Effector memory CD8-positive, alpha-beta T cell (primary cell): ENCODE results near the gene CLRN3.

ENCODE experiments used
- ATAC-seq: fragments of 150-1000 bp; cut with Tn5 transposase; replicated peaks from 2 replicates; pipeline ENCODE4 v1.10.0; 2021; ENCODE audit warnings: mild to moderate bottlenecking, moderate library complexity
- DNase-seq, 3 experiments: peaks; one replicate each; pipeline ENCODE4 v3.0.0; 2021
- H3K27ac Mint-ChIP-seq, 2 donors: one replicate each; pipeline ENCODE4 v1.8.0; 2022; ENCODE audit warnings: mild to moderate bottlenecking in 2 of 2, mixed read lengths in 2 of 2, moderate library complexity in 2 of 2
- H3K27me3 Mint-ChIP-seq, 2 donors: one replicate each; pipeline ENCODE4 v1.8.0; 2022; ENCODE audit warnings: mixed read lengths in 2 of 2
- H3K36me3 Mint-ChIP-seq: one replicate; pipeline ENCODE4 v1.8.0; 2022; ENCODE audit warnings: mild to moderate bottlenecking, moderate library complexity, mixed read lengths; ENCODE audit not compliant: insufficient read depth
- H3K4me1 Mint-ChIP-seq, 2 donors: one replicate each; pipeline ENCODE4 v1.8.0; 2022; ENCODE audit warnings: low read depth in 2 of 2, mixed read lengths in 2 of 2
- H3K4me3 Mint-ChIP-seq, 2 donors: one replicate each; pipeline ENCODE4 v1.8.0; 2022; ENCODE audit warnings: mild to moderate bottlenecking in 2 of 2, mixed read lengths in 2 of 2, moderate library complexity in 2 of 2
- H3K9me3 Mint-ChIP-seq, 2 donors: one replicate each; pipeline ENCODE4 v1.8.0; 2022; ENCODE audit warnings: mixed read lengths in 2 of 2

CLRN3 gene

DNA sequence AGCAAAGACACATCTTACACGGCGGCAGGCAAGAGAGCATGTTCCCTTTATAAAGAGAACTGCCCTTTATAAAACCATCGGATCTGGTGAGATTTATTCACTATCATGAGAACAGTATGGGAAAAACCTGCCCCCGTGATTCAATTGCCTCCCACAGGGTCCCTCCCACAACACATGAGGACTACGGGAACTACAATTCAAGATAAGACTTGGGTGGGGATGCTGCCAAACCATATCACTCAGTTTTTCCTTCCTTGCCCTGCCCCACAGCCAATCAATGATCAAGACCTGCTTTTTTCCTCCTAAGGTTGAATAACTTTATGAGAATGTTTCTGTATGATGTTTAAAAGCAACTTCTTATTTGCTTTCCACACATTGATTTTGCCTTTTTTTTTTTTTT, 11.0 kb upstream of the CLRN3 start:
- H3K27me3 Mint-ChIP-seq = peaks cover 51 to 77% of the 10 kb centered on the region in 2 donors
- peaks cover 4% of the 10 kb centered on the region for H3K36me3 Mint-ChIP-seq
- H3K9me3 Mint-ChIP-seq = no peaks in the 10 kb centered on the region
- H3K4me1 Mint-ChIP-seq = no peaks in the 10 kb centered on the region
- no peak overlapping the region for H3K27ac Mint-ChIP-seq
- no peak overlapping the region for H3K4me3 Mint-ChIP-seq
- no peak for ATAC-seq
- DNase-seq = no peak

DNA sequence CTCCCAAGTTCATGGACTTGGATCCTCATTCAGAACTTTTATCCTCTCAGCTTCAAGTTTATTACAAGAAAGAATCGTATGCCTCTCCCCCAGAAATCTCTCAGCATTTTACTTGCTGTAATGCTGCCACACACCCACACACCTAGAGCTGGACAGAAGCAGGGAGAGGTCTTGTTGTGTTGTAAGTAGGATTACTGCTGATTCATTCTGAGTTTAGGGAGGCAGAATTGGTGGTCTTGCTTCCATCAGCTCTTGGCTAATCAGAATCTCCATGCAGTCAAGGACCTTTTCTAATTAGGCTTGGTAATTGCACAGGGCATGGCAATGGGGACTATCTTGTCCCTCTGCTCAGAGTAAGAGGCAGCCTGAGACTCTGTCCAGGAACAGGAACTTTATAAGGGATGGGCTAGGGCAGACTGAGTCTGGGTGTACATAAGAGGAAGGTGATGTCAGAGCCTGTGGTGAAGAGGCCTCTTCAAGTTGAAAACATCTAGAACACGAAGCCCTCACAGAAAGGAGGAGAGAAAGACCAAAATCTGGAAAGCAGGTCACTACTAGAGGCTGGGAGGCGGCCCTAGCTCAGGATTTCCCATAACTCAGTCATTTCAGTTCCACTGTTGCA, 7.1 kb upstream of the CLRN3 start:
- Mint-ChIP-seq H3K27ac (no peak overlapping the region), H3K36me3 (peaks cover 3% of the 10 kb centered on the region), H3K4me3 (no peak overlapping the region), H3K9me3 (no peaks in the 10 kb centered on the region), H3K27me3 (peaks cover 45 to 66% of the 10 kb centered on the region in 2 donors), H3K4me1 (no peaks in the 10 kb centered on the region)
- no peak for ATAC-seq
- no peak for DNase-seq

DNA sequence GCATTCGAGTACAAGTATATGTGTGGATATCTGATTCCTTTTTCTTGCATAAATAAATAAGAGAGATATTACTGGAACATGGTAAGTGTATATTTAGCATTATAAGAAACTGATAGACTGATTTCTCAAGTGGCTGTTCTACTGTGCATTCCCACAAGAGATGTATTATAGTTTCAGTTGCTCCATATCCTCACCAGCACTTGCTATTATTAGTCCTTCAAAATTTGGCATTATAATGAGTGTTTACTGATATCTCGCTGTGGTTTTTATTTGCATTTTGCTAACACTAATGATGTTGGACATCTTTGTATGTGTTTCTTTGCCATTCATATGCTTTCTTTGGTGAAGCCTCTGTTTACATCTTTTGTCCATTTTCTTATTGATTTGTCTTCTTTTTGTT, 4.4 kb upstream of the CLRN3 start:
- no peak for ATAC-seq
- no peak overlapping the region for H3K27ac Mint-ChIP-seq
- H3K4me1 Mint-ChIP-seq = no peaks in the 10 kb centered on the region
- H3K9me3 Mint-ChIP-seq = no peaks in the 10 kb centered on the region
- no peak for DNase-seq
- peaks cover 3% of the 10 kb centered on the region for H3K36me3 Mint-ChIP-seq
- peaks cover 37 to 57% of the 10 kb centered on the region in 2 donors for H3K27me3 Mint-ChIP-seq
- H3K4me3 Mint-ChIP-seq = no peak overlapping the region

DNA sequence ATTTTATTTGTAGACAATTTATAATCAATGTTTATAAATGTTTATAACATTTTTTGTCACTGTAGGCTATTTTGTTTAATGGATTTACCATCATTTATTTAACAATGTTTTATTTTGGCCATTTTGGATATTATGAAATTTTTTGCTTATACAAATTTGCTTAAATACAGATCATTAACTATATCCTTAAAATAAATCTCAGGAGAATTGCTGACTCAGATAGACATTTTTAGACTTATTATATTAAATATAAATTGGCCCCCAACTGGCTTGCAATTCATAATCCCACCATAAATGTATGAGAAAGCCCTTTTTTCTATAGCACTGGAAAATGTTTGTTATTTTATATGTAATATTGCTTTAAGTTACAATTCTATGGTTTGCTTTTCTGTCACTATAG, 3.8 kb upstream of the CLRN3 start:
- H3K4me3 Mint-ChIP-seq = no peak overlapping the region
- DNase-seq (no peak), ATAC-seq (no peak)
- H3K27me3 Mint-ChIP-seq = peaks cover 37 to 53% of the 10 kb centered on the region in 2 donors
- no peak overlapping the region for H3K27ac Mint-ChIP-seq
- no peaks in the 10 kb centered on the region for H3K4me1 Mint-ChIP-seq
- no peaks in the 10 kb centered on the region for H3K9me3 Mint-ChIP-seq
- peaks cover 3% of the 10 kb centered on the region for H3K36me3 Mint-ChIP-seq

DNA sequence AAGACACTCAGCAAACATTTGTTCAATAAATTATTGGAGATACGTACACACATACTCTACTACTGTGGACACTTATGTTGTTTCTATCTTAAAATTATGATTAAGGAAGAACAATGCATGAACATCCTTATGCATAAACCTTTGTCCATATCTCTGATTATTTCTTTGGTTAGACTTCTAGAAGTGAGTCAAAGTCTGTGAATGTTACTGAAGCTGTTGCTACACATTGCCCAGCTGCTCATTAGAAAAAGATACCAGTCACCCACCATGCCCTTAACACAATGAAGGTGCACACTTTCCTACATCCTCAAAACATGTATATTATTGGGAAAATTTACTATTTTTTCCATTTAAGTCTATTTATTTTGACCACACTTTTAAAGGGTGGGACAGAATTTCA, 1.4 kb upstream of the CLRN3 start:
- Mint-ChIP-seq H3K4me1 (no peaks in the 10 kb centered on the region), H3K27me3 (peaks cover 28 to 43% of the 10 kb centered on the region in 2 donors)

DNA sequence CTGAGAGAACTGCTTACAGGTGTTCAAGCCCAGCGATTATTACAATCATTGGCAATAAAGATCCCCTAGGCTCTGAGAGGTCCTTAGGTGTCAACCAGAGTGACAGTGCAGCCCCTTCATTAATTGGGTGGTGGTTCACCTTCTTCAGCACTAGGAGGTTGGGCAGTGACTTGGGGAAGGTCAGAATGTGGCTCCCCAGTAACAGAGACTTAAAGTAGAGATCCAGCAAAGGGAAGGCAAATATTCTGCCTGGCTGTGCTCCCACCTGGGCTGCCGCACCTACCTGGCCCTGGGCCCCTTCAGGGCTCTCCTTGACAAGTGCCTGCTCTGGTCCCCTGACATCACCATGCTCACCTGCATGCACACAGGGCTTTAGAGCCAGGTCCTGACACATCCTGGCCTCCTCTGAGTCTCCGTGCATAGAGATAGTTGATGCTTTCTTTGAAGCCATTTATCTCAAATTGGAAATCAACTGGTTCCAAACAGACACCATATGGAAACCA, 1.9 kb downstream of the CLRN3 start:
- Mint-ChIP-seq H3K4me1 (no peaks in the 10 kb centered on the region), H3K27me3 (peaks cover 17 to 60% of the 10 kb centered on the region in 2 donors), H3K4me3 (no peak overlapping the region), H3K27ac (no peak overlapping the region), H3K36me3 (no peaks in the 10 kb centered on the region), H3K9me3 (no peaks in the 10 kb centered on the region)
- ATAC-seq = no peak
- DNase-seq = no peak

More for the DNA sequence above, 1.4 kb upstream of the CLRN3 start:
- no peaks in the 10 kb centered on the region for H3K9me3 Mint-ChIP-seq
- H3K27ac Mint-ChIP-seq = no peak overlapping the region
- H3K4me3 Mint-ChIP-seq = no peak overlapping the region
- ATAC-seq (no peak), DNase-seq (no peak)
- H3K36me3 Mint-ChIP-seq = peaks cover 3% of the 10 kb centered on the region

DNA sequence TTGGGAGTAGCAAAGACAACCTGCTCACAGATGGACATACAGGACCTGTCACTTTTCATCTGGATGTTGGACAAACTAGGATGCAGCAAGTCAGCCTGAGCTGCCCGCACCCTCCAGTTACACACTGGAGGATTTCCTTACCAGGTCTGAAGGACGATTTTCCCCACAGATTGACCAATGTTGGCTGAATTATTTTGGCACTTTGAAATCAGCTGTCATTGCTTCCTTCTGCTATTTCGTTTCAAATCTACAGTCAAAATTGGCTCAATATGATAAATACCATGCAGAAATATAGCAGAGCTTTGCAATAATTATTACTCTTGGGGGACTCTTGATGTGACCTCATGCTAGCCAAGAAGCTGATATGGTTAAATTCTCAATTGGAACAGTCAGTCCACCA, 2.5 kb downstream of the CLRN3 start:
- no peak for DNase-seq
- Mint-ChIP-seq H3K9me3 (no peaks in the 10 kb centered on the region), H3K4me1 (no peaks in the 10 kb centered on the region), H3K27ac (no peak overlapping the region), H3K4me3 (no peak overlapping the region), H3K36me3 (no peaks in the 10 kb centered on the region), H3K27me3 (peaks cover 22 to 59% of the 10 kb centered on the region in 2 donors)
- ATAC-seq = no peak

DNA sequence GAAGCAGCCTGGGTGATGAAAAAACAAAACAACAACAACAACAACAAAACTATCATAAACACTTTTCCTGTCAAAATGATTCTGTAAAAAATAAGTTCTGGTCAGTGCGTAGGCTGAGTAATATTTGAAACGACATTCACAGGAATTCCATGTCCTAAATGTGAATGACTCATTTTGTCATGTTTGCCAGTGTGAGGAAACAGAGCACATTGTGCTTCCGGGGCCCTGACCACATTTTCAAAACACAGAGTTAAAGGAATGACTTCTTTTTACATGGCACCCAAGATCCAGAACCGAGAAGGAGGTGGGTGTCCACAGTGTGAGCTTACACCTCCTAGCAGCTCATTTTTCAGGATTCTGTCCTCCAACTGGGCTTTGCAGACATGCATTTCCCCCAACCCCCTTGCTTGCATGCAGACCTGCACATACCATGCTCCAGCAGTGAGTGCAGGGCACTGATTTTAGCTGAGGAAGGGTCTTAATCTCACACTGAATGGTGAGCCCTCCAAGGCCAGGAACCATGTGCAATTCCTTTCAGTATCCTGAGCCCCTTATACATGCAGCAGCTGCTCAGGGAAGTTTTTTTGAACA, 3.0 kb downstream of the CLRN3 start:
- Mint-ChIP-seq H3K9me3 (no peaks in the 10 kb centered on the region), H3K4me3 (no peak overlapping the region), H3K27ac (no peak overlapping the region), H3K4me1 (no peaks in the 10 kb centered on the region), H3K27me3 (peaks cover 23 to 54% of the 10 kb centered on the region in 2 donors), H3K36me3 (no peaks in the 10 kb centered on the region)
- DNase-seq (no peak), ATAC-seq (no peak)

DNA sequence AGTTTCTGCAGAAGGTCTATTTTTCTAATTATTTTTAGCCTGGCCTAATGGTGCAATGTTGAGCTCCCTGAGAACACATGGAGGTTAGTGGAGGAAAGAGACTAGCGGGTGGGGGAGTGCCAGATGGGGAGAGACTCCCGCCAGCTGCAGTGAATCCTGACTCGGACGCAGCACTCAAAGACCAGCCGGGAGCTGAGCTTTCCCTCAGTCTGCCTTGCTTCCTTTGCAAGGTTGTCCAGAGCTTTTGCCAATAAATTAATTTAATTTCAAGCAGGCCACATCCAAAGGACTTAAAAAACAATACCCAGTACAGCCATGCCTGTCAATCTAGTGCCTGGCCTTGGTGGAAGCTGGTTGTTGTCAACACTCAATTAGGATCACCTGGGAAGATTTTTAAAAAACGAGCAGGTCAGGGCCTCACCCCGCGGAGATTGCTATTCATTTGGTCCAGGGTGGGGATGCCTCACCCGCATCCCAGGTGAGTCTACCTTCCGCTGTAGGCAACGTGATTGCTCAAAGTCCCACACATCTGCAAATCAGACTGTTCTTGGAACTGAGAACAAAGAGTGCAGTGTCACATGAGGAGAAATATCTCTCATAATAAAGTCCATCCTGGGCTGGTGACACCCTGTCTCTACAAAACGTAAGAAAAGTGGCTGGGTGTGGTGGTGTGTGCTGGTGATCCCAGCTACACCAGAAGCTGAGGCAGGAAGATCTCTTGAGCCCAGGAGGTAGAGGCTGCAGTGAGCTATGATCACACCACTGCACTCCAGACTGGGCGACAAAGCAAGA, 4.0 kb downstream of the CLRN3 start:
- DNase-seq (no peak), ATAC-seq (no peak)
- H3K27ac Mint-ChIP-seq = no peak overlapping the region
- H3K36me3 Mint-ChIP-seq = no peaks in the 10 kb centered on the region
- no peak overlapping the region for H3K4me3 Mint-ChIP-seq
- H3K4me1 Mint-ChIP-seq = no peaks in the 10 kb centered on the region
- H3K27me3 Mint-ChIP-seq = peaks cover 20 to 46% of the 10 kb centered on the region in 2 donors
- H3K9me3 Mint-ChIP-seq = no peaks in the 10 kb centered on the region

DNA sequence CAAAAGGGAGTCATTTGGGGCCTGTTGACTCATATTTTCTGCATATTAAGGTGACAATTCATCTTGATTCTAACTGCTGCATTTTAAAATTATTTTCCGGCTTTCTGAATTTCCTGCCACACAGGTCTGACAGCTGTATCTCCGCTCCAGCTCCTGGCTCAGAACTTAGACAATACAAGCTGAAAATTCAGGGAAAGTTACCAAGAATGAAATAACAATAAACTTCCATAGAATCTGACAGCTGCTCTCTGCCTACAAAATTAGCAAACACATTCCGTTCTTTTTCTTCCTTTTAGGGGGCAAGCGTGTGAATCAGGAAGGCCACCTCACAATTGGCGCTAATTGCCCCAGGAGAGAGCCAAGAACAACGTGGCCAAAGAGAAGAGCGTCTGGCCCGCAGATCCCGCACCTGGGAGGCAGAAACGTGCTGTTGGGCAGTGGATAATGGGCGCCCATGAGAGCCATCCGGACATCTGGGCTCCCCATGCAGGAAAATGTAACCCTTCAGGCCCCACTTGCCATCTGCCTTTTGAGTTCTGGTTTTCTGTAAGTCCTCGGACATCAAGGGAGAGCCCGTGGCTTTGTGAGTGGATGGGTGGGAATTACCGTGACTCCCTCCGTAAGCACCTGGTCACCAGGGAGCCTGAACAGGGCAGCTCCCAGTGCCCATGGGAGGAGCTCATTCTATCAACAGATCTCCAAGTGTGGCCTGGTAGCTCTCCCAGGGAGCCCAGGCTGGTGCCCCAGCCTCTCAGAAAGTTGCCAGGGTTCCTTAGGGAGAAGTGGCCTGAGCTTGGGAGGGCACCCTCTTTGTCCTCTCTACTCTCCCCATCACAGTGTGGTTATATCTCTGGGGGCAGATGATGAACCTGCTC, 5.0 kb downstream of the CLRN3 start:
- no peaks in the 10 kb centered on the region for H3K9me3 Mint-ChIP-seq
- H3K36me3 Mint-ChIP-seq = no peaks in the 10 kb centered on the region
- ATAC-seq (no peak), DNase-seq (no peak)
- peaks cover 14 to 44% of the 10 kb centered on the region in 2 donors for H3K27me3 Mint-ChIP-seq
- H3K4me3 Mint-ChIP-seq = no peak overlapping the region
- no peak overlapping the region for H3K27ac Mint-ChIP-seq
- H3K4me1 Mint-ChIP-seq = no peaks in the 10 kb centered on the region

DNA sequence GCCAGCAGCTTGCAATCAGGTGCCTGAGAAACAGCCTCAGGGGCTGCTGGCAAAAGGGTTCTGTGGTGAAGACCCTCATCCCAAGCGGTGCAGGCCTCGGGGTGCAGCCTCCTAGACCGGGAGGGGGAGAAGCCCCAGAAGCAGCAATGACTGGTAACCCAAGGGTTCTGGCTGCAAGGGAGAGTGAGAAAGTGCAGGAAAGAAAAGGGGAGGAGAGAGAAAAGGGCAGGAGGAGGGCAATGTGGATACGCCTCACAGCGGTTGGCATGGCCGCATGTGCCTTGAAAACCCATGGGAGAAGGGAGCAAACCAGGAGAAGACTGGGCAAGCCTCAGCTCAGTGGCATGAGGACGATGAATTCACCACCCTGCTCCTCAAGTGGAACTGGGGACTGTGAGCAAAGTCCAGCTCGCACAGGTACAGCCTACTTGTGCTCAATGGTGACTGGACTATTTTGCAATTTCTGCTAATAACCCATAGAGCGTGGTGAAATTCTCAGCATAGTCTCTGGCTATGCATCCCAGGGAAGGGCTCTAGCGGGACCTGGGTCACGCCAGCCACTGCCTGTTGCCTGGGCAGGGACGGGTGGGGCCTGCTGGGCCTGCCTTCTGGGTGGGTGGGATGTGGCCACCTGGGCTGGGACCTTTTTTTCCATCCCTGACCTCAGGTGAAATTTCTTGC, 6.2 kb downstream of the CLRN3 start:
- DNase-seq (no peak), ATAC-seq (no peak)
- Mint-ChIP-seq H3K36me3 (no peaks in the 10 kb centered on the region), H3K27me3 (peaks cover 11 to 44% of the 10 kb centered on the region in 2 donors), H3K4me1 (no peaks in the 10 kb centered on the region), H3K4me3 (no peak overlapping the region), H3K27ac (no peak overlapping the region), H3K9me3 (no peaks in the 10 kb centered on the region)

DNA sequence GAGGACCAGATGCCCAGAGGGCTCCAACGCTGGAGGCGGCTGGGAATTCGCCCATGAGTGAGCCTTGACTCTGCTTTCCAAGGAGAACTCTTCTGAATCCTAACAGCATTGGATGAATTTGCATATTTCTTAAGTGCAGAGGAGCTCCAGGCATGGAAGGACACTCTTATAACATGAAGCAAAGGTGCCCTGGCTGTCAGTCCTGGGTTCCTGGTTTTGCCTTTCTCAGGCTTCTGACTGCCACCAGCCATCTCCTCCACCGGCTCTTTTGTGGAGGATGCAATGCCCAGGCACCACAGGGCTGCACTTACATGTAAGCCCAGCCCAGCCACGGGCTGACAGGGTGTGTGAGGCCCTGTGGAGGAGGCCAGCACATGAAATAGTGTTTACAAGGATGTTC, 8.2 kb downstream of the CLRN3 start:
- H3K27me3 Mint-ChIP-seq = peaks cover 11 to 33% of the 10 kb centered on the region in 2 donors
- H3K27ac Mint-ChIP-seq = no peak overlapping the region
- no peak overlapping the region for H3K4me3 Mint-ChIP-seq
- ATAC-seq (no peak), DNase-seq (no peak)
- no peaks in the 10 kb centered on the region for H3K9me3 Mint-ChIP-seq
- no peaks in the 10 kb centered on the region for H3K36me3 Mint-ChIP-seq
- H3K4me1 Mint-ChIP-seq = peaks cover 0 to 6% of the 10 kb centered on the region in 2 donors

DNA sequence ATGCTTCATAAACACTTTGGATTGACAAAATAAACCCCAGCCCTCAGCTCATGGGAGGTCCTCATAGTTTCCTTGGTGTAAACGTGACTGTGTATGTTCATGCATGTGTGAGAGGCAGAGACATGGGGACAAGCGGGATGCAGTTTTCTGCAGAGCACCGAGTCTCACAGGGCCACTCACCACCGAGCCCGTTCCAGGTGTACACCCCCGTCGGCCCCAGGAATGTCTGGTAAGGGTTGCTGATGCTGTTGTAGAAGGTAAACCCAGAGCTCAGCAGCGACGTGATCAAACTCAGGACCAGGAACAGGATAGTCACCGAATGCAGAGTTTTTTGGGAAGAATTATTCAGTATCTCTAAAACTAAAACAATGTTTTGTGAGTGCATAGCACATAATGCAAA, 9.2 kb downstream of the CLRN3 start:
- Mint-ChIP-seq H3K9me3 (no peaks in the 10 kb centered on the region), H3K27me3 (peaks cover 11 to 27% of the 10 kb centered on the region in 2 donors), H3K4me1 (peaks cover 0 to 6% of the 10 kb centered on the region in 2 donors), H3K36me3 (no peaks in the 10 kb centered on the region), H3K27ac (no peak overlapping the region), H3K4me3 (no peak overlapping the region)
- DNase-seq (no peak), ATAC-seq (no peak)
